PC-3 (cell line): Measurements from ENCODE around the gene JMJD6. TPM values are rescaled to one million over a fixed set of nuclear protein-coding genes. Genes with fewer than 3 reads are reported as not detected.

ENCODE experiments used
- ATAC-seq: fragments of 200-7000 bp; cut with Tn5 transposase; 2 replicates; pipeline ENCODE4 v1.9.1; 2020; ENCODE audit warnings: mild to moderate bottlenecking, moderate library complexity
- BruUV-seq: library from RNA; stranded (reverse); fragments of 400-500 nt; replicated peaks from 2 replicates; lab custom pipeline; 2021; lab: Mats Ljungman, UMichigan
- CTCF ChIA-PET: fragments of 300-600 bp; sonication (Branson Sonifier 250); formaldehyde crosslinking; loops from one replicate; lab custom pipeline; 2022; ENCODE audit warnings: antibody characterized with exemption; lab: Charles Lee
- POLR2A ChIA-PET: fragments of 300-600 bp; sonication (Branson Sonifier 250); formaldehyde crosslinking; loops from one replicate; lab custom pipeline; 2022; ENCODE audit warnings: antibody characterized with exemption; ENCODE audit not compliant: unreplicated experiment; lab: Charles Lee
- DNase-seq: peaks from one replicate; pipeline ENCODE4 v3.0.0-alpha.2; 2015
- H2AFZ ChIP-seq: fragments of 300-600 bp; sonication (generic); 2 replicates; pipeline ENCODE4 v1.6.0; 2016; ENCODE audit warnings: antibody characterized with exemption, low read length
- H3F3A ChIP-seq: fragments of 300-600 bp; sonication (generic); one replicate; pipeline ENCODE4 v1.6.0; 2017; ENCODE audit warnings: antibody characterized with exemption, low read length, control low read depth, mild to moderate bottlenecking; ENCODE audit not compliant: unreplicated experiment
- H3K27ac ChIP-seq: fragments of 300-600 bp; sonication (generic); 2 replicates; pipeline ENCODE4 v1.5.1; 2016; ENCODE audit warnings: mild to moderate bottlenecking, low read length
- H3K27me3 ChIP-seq: fragments of 300-600 bp; sonication (generic); 2 replicates; pipeline ENCODE4 v1.6.1; 2016; ENCODE audit warnings: low read length, mixed read lengths
- H3K36me3 ChIP-seq: fragments of 300-600 bp; sonication (generic); 2 replicates; pipeline ENCODE4 v1.6.1; 2016; ENCODE audit warnings: low read depth, mixed run types, low read length, mixed read lengths
- H3K4me1 ChIP-seq: fragments of 300-600 bp; sonication (generic); 2 replicates; pipeline ENCODE4 v1.5.1; 2016; ENCODE audit warnings: low read length; ENCODE audit not compliant: insufficient read depth
- H3K4me2 ChIP-seq: fragments of 300-600 bp; sonication (generic); 2 replicates; pipeline ENCODE4 v1.6.0; 2016; ENCODE audit warnings: low read length
- H3K4me3 ChIP-seq: fragments of 300-600 bp; sonication (generic); 2 replicates; pipeline ENCODE4 v1.5.1; 2016; ENCODE audit warnings: mild to moderate bottlenecking, low read length, mixed read lengths
- H3K79me2 ChIP-seq: fragments of 300-600 bp; sonication (generic); 2 replicates; pipeline ENCODE4 v1.6.1; 2017; ENCODE audit warnings: low read length, mixed read lengths
- H3K9ac ChIP-seq: fragments of 300-600 bp; sonication (generic); 2 replicates; pipeline ENCODE4 v1.6.0; 2016; ENCODE audit warnings: mild to moderate bottlenecking, low read length
- H3K9me2 ChIP-seq: fragments of 300-600 bp; sonication (generic); replicated peaks from 2 replicates; pipeline ENCODE4 v1.6.1; 2016; ENCODE audit warnings: mixed run types, low read length, mixed read lengths
- H3K9me3 ChIP-seq: fragments of 300-600 bp; sonication (generic); 2 replicates; pipeline ENCODE4 v1.6.1; 2016; ENCODE audit warnings: low read length, mixed read lengths
- H4K20me1 ChIP-seq: fragments of 300-600 bp; sonication (generic); 2 replicates; pipeline ENCODE4 v1.6.1; 2016; ENCODE audit warnings: low read length, mixed read lengths
- EZH2 ChIP-seq: fragments of 300-600 bp; sonication (generic); IDR thresholded peaks from one replicate; pipeline ENCODE4 v1.6.1; 2017; ENCODE audit warnings: antibody characterized with exemption, mild to moderate bottlenecking, low read length; ENCODE audit not compliant: unreplicated experiment
- EZH2phosphoT487 ChIP-seq: fragments of 300-600 bp; sonication (generic); IDR thresholded peaks from 2 replicates; pipeline ENCODE4 v1.6.1; 2018; ENCODE audit warnings: mild to moderate bottlenecking, antibody characterized with exemption, low read length, borderline replicate concordance
- intact Hi-C: fragments of 100-400 bp; cut with micrococcal nuclease; formaldehyde crosslinking; loops from 2 replicates; pipeline ENCODE4 v1.9.0; 2023
- total RNA-seq: library from RNA; depleted of rRNA; stranded (reverse); fragments of >200 nt; gene quantifications from 2 replicates; pipeline ENCODE4 v1.2.3, GENCODE V29; 2014
- TF ChIP-seq, protein P1 (sequence below): fragments of 300-600 bp; sonication (generic); conservative IDR thresholded peaks from 2 replicates; pipeline ENCODE4 v1.5.1; 2017; ENCODE audit warnings: antibody characterized with exemption, low read depth, mild to moderate bottlenecking, low read length

JMJD6 gene
- total RNA-seq, 1 experiment from 2014 or later: 39.0 TPM

DNA sequence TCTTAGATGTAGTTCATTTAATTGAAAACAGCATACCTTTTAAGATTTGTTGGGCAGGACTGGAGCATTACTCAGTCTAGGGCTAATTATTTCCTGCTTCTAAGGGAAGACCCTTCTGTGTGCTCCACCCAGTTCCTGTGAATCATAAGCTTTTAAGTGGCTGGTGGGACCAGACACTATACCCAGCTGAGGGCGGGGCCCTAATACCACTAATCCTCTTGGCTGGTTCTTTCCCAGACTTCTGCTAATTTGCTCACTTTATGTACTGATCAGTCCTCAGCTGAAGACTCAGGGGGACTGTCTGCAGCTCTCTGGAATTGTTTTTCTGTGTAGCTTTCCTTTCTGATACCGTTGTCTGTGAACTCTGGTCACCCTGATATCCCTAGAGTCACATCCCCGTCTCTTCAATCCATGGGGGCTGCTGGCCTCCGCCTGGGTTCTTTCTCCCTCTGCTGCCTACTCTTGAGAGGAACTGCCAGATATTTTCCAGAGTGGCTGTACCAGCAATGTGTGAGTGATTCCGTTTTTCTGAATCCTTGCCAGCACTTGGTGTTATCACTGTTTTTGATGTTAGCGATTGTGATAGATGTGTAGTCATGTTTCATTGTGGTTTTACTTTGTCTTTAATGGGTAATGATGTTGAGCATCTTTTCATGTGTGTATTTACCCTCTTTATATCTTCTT, 46.6 kb upstream of the JMJD6 start:
- Histone ChIP-seq H4K20me1 (no peaks in the 10 kb centered on the region), H3K4me3 (no peak overlapping the region), H2AFZ (peak overlapping the region; percentile 29; the same call in 1 of the 2 replicates), H3K79me2 (no peaks in the 10 kb centered on the region), H3K9me2 (no peaks in the 10 kb centered on the region), H3K27ac (peak overlapping the region; percentile 51), H3K9ac (no peak overlapping the region), H3K4me2 (peak overlapping the region; percentile 1; the same call in 1 of the 2 replicates), H3K9me3 (no peaks in the 10 kb centered on the region), H3F3A (no peaks in the 10 kb centered on the region), H3K27me3 (no peaks in the 10 kb centered on the region), H3K4me1 (peaks cover 10% of the 10 kb centered on the region), H3K36me3 (peaks cover 20% of the 10 kb centered on the region)
- no TSS peak for BruUV-seq
- peak; percentile 100 for ATAC-seq
- TF ChIP-seq, protein P1, sequence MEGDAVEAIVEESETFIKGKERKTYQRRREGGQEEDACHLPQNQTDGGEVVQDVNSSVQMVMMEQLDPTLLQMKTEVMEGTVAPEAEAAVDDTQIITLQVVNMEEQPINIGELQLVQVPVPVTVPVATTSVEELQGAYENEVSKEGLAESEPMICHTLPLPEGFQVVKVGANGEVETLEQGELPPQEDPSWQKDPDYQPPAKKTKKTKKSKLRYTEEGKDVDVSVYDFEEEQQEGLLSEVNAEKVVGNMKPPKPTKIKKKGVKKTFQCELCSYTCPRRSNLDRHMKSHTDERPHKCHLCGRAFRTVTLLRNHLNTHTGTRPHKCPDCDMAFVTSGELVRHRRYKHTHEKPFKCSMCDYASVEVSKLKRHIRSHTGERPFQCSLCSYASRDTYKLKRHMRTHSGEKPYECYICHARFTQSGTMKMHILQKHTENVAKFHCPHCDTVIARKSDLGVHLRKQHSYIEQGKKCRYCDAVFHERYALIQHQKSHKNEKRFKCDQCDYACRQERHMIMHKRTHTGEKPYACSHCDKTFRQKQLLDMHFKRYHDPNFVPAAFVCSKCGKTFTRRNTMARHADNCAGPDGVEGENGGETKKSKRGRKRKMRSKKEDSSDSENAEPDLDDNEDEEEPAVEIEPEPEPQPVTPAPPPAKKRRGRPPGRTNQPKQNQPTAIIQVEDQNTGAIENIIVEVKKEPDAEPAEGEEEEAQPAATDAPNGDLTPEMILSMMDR: no peak
- TF ChIP-seq EZH2phosphoT487 (no peak), EZH2 (no peak)
- ChIA-PET POLR2A (no interaction called here), CTCF (interaction anchor here (0.6 kb wide), 2 partner anchors 46 to 284 kb away, joined by 3 read pairs; no protein-coding TSS in a partner anchor)
- intact Hi-C loops: no loop called here
- peak; percentile 85 for DNase-seq

DNA sequence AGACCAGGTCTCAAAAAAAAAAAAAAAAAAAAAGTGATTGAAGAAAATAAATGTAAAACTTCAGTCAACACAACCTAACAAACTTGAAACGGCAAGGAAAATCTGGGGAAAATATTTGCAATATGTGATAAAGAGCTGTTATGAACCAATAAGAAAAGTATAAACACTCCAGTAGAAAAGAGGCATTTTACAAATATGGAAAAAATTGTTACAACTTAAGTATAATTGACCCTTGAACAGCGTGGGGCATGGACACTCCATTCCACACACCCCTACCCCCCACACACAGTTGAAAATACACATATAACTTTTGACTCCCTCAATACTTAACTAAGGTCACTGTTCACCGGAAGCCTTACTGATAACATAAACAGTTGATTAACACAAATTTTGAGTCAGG, 32.2 kb upstream of the JMJD6 start:
- H3F3A ChIP-seq: no peaks in the 10 kb centered on the region
- H3K4me3 ChIP-seq: no peak overlapping the region
- H3K9me3 ChIP-seq: no peaks in the 10 kb centered on the region
- no peak overlapping the region for H3K27ac ChIP-seq
- TF ChIP-seq, protein P1: no peak
- no peak for TF ChIP-seq EZH2phosphoT487
- TF ChIP-seq EZH2: no peak
- peaks cover 8% of the 10 kb centered on the region for H3K36me3 ChIP-seq
- H3K4me2 ChIP-seq: no peak overlapping the region
- intact Hi-C loops: no loop called here
- no peaks in the 10 kb centered on the region for H3K79me2 ChIP-seq
- H3K4me1 ChIP-seq: no peaks in the 10 kb centered on the region
- ATAC-seq (no peak), DNase-seq (no peak)
- no peak overlapping the region for H3K9ac ChIP-seq
- no peaks in the 10 kb centered on the region for H3K27me3 ChIP-seq
- no TSS peak for BruUV-seq
- POLR2A ChIA-PET: interaction anchor here (0.6 to 0.7 kb wide), 2 partner anchors 20 to 46 kb away, joined by 7 to 20 read pairs; no protein-coding TSS in a partner anchor
- H2AFZ ChIP-seq: no peak overlapping the region
- CTCF ChIA-PET: interaction anchor here (0.7 kb wide), 1 partner anchor 134 kb away, joined by 10 read pairs; no protein-coding TSS in a partner anchor
- no peaks in the 10 kb centered on the region for H4K20me1 ChIP-seq
- H3K9me2 ChIP-seq: no peaks in the 10 kb centered on the region

DNA sequence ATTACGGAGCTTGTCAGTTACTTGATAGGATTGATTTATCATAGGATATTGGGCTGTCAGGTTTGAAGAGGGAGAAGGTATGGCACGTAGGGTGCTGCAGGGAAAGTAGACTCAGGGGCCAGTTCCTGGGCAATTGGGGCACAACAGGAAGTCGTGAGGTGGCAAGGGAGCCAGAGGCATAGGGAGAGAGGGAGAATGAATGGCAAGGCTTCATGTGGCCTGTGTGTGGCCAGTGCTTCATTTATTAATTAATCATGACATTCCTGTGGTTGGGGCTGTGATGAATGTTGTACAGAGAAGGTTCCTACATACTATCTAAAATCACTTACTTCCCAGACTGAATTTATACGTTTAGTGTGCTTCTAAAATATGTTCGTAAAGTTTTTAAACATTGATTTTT, 30.9 kb upstream of the JMJD6 start:
- no peaks in the 10 kb centered on the region for H3K27me3 ChIP-seq
- peaks cover 8% of the 10 kb centered on the region for H3K36me3 ChIP-seq
- no peak overlapping the region for H3K27ac ChIP-seq
- intact Hi-C loops: no loop called here
- ATAC-seq (no peak), DNase-seq (no peak)
- H3F3A ChIP-seq: no peaks in the 10 kb centered on the region
- no peak overlapping the region for H3K9ac ChIP-seq
- no peaks in the 10 kb centered on the region for H3K9me3 ChIP-seq
- H3K4me2 ChIP-seq: no peak overlapping the region
- H4K20me1 ChIP-seq: no peaks in the 10 kb centered on the region
- H2AFZ ChIP-seq: no peak overlapping the region
- POLR2A ChIA-PET: no interaction called here
- CTCF ChIA-PET: no interaction called here
- no peak overlapping the region for H3K4me3 ChIP-seq
- H3K79me2 ChIP-seq: no peaks in the 10 kb centered on the region
- H3K9me2 ChIP-seq: no peaks in the 10 kb centered on the region
- BruUV-seq: no TSS peak
- no peak for TF ChIP-seq EZH2phosphoT487
- TF ChIP-seq EZH2: no peak
- TF ChIP-seq, protein P1: no peak
- no peaks in the 10 kb centered on the region for H3K4me1 ChIP-seq
